Skeletal muscle cell (primary cell): Measurements from ENCODE around the gene PRELID1.
"Not testable (repeated sequence)": the region's sequence is repeated elsewhere in the genome, so short reads cannot be mapped to it uniquely, and the experiment has no call there.

Experiments
- DNase-seq: peaks from one replicate; pipeline ENCODE4 v3.0.0-alpha.2; 2010; ENCODE audit warnings: low read depth
- H3K4me3 ChIP-seq: 2 replicates; pipeline ENCODE4 v1.5.1; 2011; ENCODE audit warnings: low read depth, mild to moderate bottlenecking, control low read depth, low read length, moderate library complexity

PRELID1 gene

GRCh38 chr5:177303121-177303924 lies at the start of gene PRELID1, which contains the start of gene RAB24:
Gene PRELID1 (plus strand): TSS chr5:177303799. CDS start chr5:177303986, 187 bp downstream.
Gene RAB24 (minus strand): TSS chr5:177303719. CDS start chr5:177303288, 431 bp downstream.
- peak; percentile 40 for DNase-seq
- peak within 1 kb of the TSS; percentile 91 for H3K4me3 ChIP-seq

DNA sequence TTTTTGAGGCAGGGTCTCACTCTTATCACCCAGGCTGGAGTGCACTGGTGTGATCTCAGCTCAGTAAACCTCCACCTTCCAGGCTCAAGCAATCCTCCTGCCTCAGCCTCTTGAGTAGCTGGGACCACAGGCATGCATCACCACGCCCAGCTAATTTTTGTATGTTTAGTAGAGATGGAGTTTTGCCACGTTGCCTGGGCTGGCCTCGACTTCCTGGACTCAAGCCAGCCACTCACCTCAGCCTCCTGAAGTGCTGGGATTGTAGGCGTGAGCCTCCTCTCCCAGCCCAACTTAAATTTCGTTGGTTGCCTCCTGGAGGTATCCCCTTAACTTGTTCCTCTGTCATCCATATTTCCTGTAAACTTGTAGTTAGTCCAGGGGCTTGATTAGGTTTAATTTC lies 47.3 kb upstream of the PRELID1 start:
- no peak overlapping the region for H3K4me3 ChIP-seq
- no peak for DNase-seq

DNA sequence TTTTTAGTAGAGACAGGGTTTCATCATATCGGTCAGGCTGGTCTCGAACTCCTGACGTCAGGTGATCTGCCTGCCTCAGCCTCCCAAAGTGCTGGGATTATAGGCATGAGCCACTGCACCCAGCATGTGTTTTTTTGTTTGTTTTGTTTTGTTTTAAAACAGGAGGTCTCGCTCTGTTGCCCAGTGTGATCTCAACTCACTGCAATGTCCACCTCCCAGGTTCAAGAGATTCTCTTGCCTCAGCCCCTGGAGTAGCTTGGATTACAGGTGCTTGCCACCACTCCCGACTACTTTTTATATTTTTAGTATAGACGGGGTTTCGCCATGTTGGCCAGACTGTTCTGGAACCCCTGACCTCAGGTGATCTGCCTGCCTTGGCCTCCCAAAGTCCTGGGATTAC lies 44.9 kb upstream of the PRELID1 start:
- DNase-seq, H3K4me3 ChIP-seq: not testable (repeated sequence)

GRCh38 chr5:177260961-177261360 lies 42.6 kb upstream of the PRELID1 start:
- no peak for DNase-seq

GRCh38 chr5:177261510-177261909 lies 42.1 kb upstream of the PRELID1 start:
- no peak for DNase-seq
- no peak overlapping the region for H3K4me3 ChIP-seq

More at GRCh38 chr5:177260961-177261360, 42.6 kb upstream of the PRELID1 start:
- no peak overlapping the region for H3K4me3 ChIP-seq

DNA sequence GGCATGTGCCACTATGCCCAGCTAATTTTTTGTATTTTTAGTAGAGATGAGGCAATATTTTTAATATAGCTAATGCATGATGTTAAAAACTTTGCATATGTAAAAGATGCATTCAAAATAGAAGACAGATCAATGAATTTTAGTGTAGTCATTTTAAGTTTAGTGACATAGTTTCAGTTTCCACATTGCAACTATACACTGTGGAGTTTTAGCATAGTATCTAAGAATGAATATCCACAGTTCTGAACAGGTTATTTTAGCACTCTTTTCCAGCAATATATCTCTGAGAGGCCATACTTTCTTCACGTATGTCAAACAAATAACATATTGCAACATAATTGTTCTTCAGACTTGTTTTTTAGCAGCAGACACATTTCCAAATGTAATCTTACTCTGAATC lies 39.4 kb upstream of the PRELID1 start:
- no peak overlapping the region for H3K4me3 ChIP-seq
- DNase-seq, result no peak

- no peak overlapping the region for H3K4me3 ChIP-seq
- DNase-seq, result no peak
These were observed 38.2 kb upstream of the PRELID1 start for GRCh38 chr5:177265395-177265794.

- H3K4me3 ChIP-seq, result no peak overlapping the region
These were observed 34.2 kb upstream of the PRELID1 start for GRCh38 chr5:177269232-177269895.

GRCh38 chr5:177269976-177270375 lies 33.6 kb upstream of the PRELID1 start:
- DNase-seq, result no peak
- H3K4me3 ChIP-seq, result no peak overlapping the region

More at GRCh38 chr5:177269232-177269895, 34.2 kb upstream of the PRELID1 start:
- no peak for DNase-seq

- H3K4me3 ChIP-seq, result no peak overlapping the region
- no peak for DNase-seq
These were observed 32.9 kb upstream of the PRELID1 start for GRCh38 chr5:177270653-177271052.

DNA sequence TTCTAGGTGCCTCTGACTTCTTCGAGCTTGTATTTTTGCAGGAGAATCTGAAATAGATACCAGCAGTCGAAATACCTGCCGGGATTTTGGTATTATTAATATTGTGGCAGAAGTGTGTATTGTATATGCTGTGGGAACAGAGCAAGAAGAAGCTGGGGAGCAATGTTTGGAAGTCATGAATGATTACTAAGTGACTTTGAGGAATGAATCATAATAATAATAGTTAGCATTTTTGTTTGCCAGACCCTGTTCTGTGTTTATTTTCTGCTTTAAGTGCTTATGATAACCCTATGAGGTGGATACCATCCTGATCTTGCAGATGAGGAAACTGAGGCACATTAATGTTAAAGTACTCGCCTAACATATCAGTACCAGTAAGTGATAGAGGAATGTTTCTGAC lies 32.5 kb upstream of the PRELID1 start:
- no peak for DNase-seq
- H3K4me3 ChIP-seq, result no peak overlapping the region

- DNase-seq, result no peak
- no peak overlapping the region for H3K4me3 ChIP-seq
These were observed 27.7 kb upstream of the PRELID1 start for GRCh38 chr5:177275883-177276282.

DNA sequence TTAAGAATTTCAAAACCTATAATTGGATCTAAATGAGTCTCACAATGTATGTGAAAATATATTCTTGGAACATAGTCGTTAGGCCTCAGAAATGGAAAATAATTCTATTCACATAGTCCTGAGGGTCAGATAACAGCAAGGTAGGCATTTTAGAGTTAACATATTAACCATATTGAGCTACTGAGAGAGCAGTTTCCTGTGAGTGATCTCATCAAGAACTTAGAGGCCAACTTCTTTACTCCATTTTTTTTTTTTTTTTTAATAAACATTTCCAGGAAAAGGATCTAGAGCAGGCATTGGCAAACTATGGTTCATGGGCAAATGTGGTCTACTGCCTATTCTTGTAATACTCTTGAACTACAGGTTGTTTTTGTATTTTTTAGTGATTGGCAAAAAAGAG lies 26.7 kb upstream of the PRELID1 start:
- DNase-seq, result no peak
- H3K4me3 ChIP-seq, result no peak overlapping the region

DNA sequence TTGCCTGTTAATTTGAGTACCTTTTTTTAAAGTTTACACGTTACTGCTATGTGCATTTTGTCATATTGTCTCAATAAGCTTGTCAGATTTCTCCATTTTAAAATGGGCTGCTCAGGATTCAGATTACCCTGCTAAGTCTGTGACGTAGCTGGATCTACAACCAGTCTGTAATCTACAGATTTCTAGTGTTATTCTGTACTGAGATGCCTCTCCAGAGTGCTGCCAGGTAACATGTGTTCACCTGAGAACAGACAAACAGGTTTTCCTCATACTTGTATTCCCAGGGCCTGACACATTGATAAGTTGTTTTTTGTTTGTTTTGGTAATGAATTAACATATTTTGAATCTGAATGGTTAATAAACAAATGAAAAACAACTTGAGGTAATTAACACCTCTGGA lies 15.4 kb upstream of the PRELID1 start:
- H3K4me3 ChIP-seq, result no peak overlapping the region
- DNase-seq, result no peak

GRCh38 chr5:177290816-177291596 lies 12.6 kb upstream of the PRELID1 start:
- DNase-seq, result no peak

DNA sequence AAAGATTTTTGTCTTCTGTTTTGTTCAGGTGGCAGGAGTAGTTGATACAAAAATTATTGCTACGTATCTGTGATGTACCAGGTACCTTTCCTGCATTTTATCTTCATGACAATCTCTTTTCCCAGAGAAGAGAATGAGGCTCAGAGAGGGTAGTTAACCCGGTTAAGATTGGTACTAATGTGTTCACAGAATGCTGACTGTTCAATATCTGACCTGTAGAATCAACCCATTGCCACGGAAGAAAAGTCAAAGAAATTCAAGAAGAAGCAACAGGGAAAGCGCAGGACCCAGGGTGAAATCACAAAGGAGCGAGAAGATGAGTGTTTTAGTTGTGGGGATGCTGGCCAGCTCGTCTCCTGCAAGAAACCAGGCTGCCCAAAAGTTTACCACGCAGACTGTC lies 11.9 kb upstream of the PRELID1 start:
- H3K4me3 ChIP-seq, result no peak overlapping the region
- no peak for DNase-seq

More at GRCh38 chr5:177290816-177291596, 12.6 kb upstream of the PRELID1 start:
- no peak overlapping the region for H3K4me3 ChIP-seq

DNA sequence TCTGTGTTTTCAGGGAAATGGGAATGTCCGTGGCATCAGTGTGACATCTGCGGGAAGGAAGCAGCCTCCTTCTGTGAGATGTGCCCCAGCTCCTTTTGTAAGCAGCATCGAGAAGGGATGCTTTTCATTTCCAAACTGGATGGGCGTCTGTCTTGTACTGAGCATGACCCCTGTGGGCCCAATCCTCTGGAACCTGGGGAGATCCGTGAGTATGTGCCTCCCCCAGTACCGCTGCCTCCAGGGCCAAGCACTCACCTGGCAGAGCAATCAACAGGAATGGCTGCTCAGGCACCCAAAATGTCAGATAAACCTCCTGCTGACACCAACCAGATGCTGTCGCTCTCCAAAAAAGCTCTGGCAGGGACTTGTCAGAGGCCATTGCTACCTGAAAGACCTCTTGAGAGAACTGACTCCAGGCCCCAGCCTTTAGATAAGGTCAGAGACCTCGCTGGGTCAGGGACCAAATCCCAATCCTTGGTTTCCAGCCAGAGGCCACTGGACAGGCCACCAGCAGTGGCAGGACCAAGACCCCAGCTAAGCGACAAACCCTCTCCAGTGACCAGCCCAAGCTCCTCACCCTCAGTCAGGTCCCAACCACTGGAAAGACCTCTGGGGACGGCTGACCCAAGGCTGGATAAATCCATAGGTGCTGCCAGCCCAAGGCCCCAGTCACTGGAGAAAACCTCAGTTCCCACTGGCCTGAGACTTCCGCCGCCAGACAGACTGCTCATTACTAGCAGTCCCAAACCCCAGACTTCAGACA lies 9.6 kb upstream of the PRELID1 start:
- no peak overlapping the region for H3K4me3 ChIP-seq
- DNase-seq, result no peak

GRCh38 chr5:177294632-177295031 lies 9.0 kb upstream of the PRELID1 start:
- DNase-seq, result no peak
- no peak overlapping the region for H3K4me3 ChIP-seq

DNA sequence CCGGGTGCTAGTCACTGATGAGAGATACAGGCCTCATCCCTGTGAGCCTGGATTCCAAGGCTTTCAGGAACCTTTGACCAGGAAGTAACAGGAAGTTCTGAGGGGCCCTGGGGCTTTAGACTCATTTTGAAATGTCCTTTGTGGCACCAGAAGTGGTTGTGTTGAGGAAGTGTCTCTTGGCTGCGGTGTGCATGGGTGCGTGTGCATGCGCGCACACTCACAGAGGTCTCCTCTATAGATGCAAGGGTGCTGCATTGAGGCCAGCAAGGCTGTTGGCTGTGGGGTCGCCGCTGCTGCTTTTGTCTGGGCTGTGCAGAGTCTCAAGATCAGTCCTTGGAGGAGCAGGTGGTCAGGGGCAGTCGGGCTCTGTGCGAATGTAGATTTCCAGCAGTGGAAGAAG lies 7.7 kb upstream of the PRELID1 start:
- no peak overlapping the region for H3K4me3 ChIP-seq
- DNase-seq, result no peak
